Measurements from ENCODE around the gene MCRIP2. TPM values are rescaled to one million over a fixed set of nuclear protein-coding genes. Genes with fewer than 3 reads are reported as not detected.

Gene MCRIP2
- total RNA-seq, 1 donor from 2014 or later, result 20.4 TPM

DNA sequence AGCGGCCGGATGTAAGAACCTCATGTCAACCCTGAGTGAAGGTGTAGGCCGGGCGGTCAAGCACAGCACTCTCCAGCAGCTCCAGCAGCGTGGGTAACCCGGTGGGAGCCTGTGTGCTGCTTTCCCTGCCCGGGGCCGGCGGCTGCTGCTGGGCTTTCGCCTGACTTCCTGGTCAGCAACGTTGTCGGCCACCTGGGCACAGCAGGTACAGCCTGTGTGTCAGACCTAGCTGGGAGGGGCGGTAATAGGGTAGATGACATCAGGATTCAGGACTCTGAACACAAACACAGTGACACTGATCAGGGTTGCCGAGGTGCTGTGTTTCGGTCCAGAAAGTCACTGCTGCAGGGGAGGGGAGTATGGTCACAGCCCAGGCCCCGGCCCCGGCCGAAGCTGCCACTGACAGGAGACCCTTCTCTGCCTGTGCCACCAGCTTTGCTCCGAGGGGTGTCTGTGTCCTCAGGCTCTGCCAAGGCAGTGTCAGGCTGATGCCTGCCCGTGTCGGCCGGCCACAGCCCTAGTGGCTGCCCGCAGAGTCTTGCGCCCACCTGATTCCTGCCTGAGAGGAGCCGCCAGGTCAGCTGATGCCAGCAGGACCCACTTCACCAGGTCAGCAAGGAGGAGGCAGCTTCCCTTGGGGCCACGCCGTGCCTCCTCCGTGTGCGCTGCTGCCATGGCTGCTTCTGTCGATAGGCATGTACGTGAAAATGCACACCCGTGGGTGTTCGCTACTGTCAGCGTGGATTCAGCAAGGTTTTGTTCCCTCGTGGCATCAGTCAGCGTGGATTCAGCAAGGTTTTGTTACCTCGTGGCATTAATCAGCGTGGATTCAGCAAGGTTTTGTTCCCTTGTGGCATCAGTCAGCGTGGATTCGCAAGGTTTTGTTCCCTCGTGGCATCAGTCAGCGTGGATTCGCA is 42.5 kb upstream of the MCRIP2 start:
- Histone ChIP-seq H3K4me1 (ENCODE audit: control insufficient read depth in 3 of 3, insufficient read depth in 3 of 3, low read length in 3 of 3) (peaks cover 20 to 28% (median 24%) of the 10 kb centered on the region in 3 donors), H3K4me3 (ENCODE audit: low read length in 3 of 3) (no peak overlapping the region), H3K9ac (ENCODE audit: low read depth in 1 of 3, low read length in 3 of 3) (no peak overlapping the region), H3K36me3 (ENCODE audit: control insufficient read depth in 3 of 3, insufficient read depth in 3 of 3, low read length in 3 of 3) (peaks cover 6 to 17% (median 12%) of the 10 kb centered on the region in 3 donors), H3K27ac (ENCODE audit: low read depth, low read length) (no peak overlapping the region), H3K27me3 (ENCODE audit: control insufficient read depth in 3 of 3, insufficient read depth in 3 of 3, low read length in 3 of 3) (no peaks in the 10 kb centered on the region), H3K9me3 (ENCODE audit: control insufficient read depth in 3 of 3, low read length in 3 of 3) (no peaks in the 10 kb centered on the region)

DNA sequence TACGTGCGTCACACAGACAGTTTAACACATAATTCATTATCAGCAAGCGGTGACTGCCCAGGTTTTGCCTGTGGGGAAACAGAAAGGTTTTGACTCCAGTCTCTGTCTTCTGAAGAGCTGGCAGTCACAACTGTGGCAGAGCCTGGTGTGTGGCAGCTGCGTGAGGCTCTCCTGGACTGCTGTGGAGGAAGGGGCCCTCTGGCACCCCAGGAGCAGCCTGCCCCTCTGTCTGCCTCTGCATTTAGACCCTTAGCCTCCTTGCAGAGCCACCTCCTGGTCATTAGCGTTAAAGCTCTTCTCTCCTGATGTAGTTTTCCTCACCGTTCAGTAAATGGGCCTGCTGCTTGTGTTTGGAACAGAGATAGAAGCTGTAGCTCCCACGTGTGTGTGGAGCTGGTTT is 40.8 kb upstream of the MCRIP2 start:
- Histone ChIP-seq H3K4me1 (ENCODE audit: control insufficient read depth in 3 of 3, insufficient read depth in 3 of 3, low read length in 3 of 3) (peaks cover 6 to 17% (median 11%) of the 10 kb centered on the region in 3 donors), H3K27me3 (ENCODE audit: control insufficient read depth in 3 of 3, insufficient read depth in 3 of 3, low read length in 3 of 3) (no peaks in the 10 kb centered on the region), H3K36me3 (ENCODE audit: control insufficient read depth in 3 of 3, insufficient read depth in 3 of 3, low read length in 3 of 3) (peaks cover 4 to 17% (median 12%) of the 10 kb centered on the region in 3 donors), H3K9ac (ENCODE audit: low read depth in 1 of 3, low read length in 3 of 3) (no peak overlapping the region), H3K27ac (ENCODE audit: low read depth, low read length) (no peak overlapping the region), H3K4me3 (ENCODE audit: low read length in 3 of 3) (no peak overlapping the region), H3K9me3 (ENCODE audit: control insufficient read depth in 3 of 3, low read length in 3 of 3) (no peaks in the 10 kb centered on the region)

GRCh38 chr16:603933-604332 is 37.7 kb upstream of the MCRIP2 start:
- H3K27ac ChIP-seq (ENCODE audit: low read depth, low read length), result no peak overlapping the region
- no peaks in the 10 kb centered on the region for H3K27me3 ChIP-seq (ENCODE audit: control insufficient read depth in 3 of 3, insufficient read depth in 3 of 3, low read length in 3 of 3)
- no peaks in the 10 kb centered on the region for H3K9me3 ChIP-seq (ENCODE audit: control insufficient read depth in 3 of 3, low read length in 3 of 3)
- H3K36me3 ChIP-seq (ENCODE audit: control insufficient read depth in 3 of 3, insufficient read depth in 3 of 3, low read length in 3 of 3), result peaks cover 4 to 10% (median 5%) of the 10 kb centered on the region in 3 donors
- H3K9ac ChIP-seq (ENCODE audit: low read depth in 1 of 3, low read length in 3 of 3), result no peak overlapping the region
- H3K4me3 ChIP-seq (ENCODE audit: low read length in 3 of 3), result no peak overlapping the region
- peaks cover 0 to 7% (median 2%) of the 10 kb centered on the region in 3 donors for H3K4me1 ChIP-seq (ENCODE audit: control insufficient read depth in 3 of 3, insufficient read depth in 3 of 3, low read length in 3 of 3)

DNA sequence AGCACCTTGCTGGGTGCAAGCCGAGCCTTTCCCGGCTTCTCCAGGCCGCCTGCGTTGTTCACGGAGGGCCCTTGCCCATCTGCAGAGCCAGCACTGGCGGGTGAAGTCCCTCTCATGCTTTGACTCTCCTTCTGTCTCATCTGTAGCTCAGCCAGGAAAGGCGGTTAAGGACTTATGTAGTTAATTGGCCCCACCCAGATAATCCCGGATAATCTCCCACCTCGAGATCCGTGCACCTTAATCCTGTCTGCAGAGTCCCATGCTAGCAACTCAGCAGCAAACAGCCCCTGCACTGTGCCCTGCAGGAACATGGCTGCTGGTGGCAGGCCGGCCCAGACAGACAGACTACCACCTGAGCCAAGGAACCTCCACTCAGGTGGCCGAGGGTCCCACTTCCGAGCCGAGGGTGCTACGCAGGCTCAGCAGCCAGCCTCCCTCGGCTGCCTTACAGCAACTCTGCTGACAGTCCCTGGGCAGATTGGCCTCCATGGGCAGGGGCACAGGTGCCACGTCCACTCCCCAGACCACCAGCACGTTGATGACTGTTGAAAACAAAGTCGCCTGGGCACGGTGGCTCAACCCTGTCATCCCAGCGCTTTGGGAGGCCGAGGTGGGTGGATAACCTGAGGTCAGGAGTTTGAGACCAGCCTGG is 34.8 kb upstream of the MCRIP2 start:
- H3K9me3 ChIP-seq (ENCODE audit: control insufficient read depth in 3 of 3, low read length in 3 of 3), result no peaks in the 10 kb centered on the region
- H3K36me3 ChIP-seq (ENCODE audit: control insufficient read depth in 3 of 3, insufficient read depth in 3 of 3, low read length in 3 of 3), result no peaks in the 10 kb centered on the region
- H3K9ac ChIP-seq (ENCODE audit: low read depth in 1 of 3, low read length in 3 of 3), result no peak overlapping the region

GRCh38 chr16:608019-608418 is 33.6 kb upstream of the MCRIP2 start:
- Histone ChIP-seq H3K27ac (ENCODE audit: low read depth, low read length) (no peak overlapping the region), H3K36me3 (ENCODE audit: control insufficient read depth in 3 of 3, insufficient read depth in 3 of 3, low read length in 3 of 3) (no peaks in the 10 kb centered on the region), H3K4me3 (ENCODE audit: low read length in 3 of 3) (no peak overlapping the region), H3K9ac (ENCODE audit: low read depth in 1 of 3, low read length in 3 of 3) (no peak overlapping the region), H3K9me3 (ENCODE audit: control insufficient read depth in 3 of 3, low read length in 3 of 3) (no peaks in the 10 kb centered on the region), H3K4me1 (ENCODE audit: control insufficient read depth in 3 of 3, insufficient read depth in 3 of 3, low read length in 3 of 3) (peaks cover 11 to 14% (median 13%) of the 10 kb centered on the region in 3 donors), H3K27me3 (ENCODE audit: control insufficient read depth in 3 of 3, insufficient read depth in 3 of 3, low read length in 3 of 3) (no peaks in the 10 kb centered on the region)

More for the DNA sequence above, 34.8 kb upstream of the MCRIP2 start:
- Histone ChIP-seq H3K4me1 (ENCODE audit: control insufficient read depth in 3 of 3, insufficient read depth in 3 of 3, low read length in 3 of 3) (peaks cover 11 to 14% (median 13%) of the 10 kb centered on the region in 3 donors), H3K4me3 (ENCODE audit: low read length in 3 of 3) (no peak overlapping the region), H3K27ac (ENCODE audit: low read depth, low read length) (no peak overlapping the region), H3K27me3 (ENCODE audit: control insufficient read depth in 3 of 3, insufficient read depth in 3 of 3, low read length in 3 of 3) (no peaks in the 10 kb centered on the region)

DNA sequence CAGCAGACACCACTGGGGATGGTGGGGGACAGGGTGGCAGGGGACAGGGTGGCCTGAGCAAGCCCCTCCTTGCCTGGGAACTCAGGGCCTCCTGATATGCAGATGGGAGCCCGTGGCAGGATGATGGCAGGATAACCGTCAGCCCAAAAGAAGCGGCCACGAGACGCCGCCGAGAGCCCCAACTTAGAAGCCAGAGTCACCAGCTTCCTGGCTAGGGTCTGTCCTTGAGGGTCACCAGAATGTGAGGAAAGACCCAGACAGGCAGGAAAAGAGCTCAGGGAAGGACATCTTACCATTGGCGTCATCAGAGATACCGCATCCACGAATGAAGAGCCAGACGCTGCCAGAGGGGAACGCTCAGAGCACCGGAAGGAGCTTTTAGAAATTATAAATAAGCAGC is 32.3 kb upstream of the MCRIP2 start:
- H3K36me3 ChIP-seq (ENCODE audit: control insufficient read depth in 3 of 3, insufficient read depth in 3 of 3, low read length in 3 of 3), result peaks cover 3 to 5% (median 4%) of the 10 kb centered on the region in 3 donors
- H3K9me3 ChIP-seq (ENCODE audit: control insufficient read depth in 3 of 3, low read length in 3 of 3), result peaks cover 0 to 2% (median 0%) of the 10 kb centered on the region in 3 donors
- no peak overlapping the region for H3K27ac ChIP-seq (ENCODE audit: low read depth, low read length)
- no peak overlapping the region for H3K4me3 ChIP-seq (ENCODE audit: low read length in 3 of 3)
- H3K27me3 ChIP-seq (ENCODE audit: control insufficient read depth in 3 of 3, insufficient read depth in 3 of 3, low read length in 3 of 3), result no peaks in the 10 kb centered on the region
- peaks cover 11 to 14% (median 13%) of the 10 kb centered on the region in 3 donors for H3K4me1 ChIP-seq (ENCODE audit: control insufficient read depth in 3 of 3, insufficient read depth in 3 of 3, low read length in 3 of 3)
- no peak overlapping the region for H3K9ac ChIP-seq (ENCODE audit: low read depth in 1 of 3, low read length in 3 of 3)

- Histone ChIP-seq H3K9me3 (ENCODE audit: control insufficient read depth in 3 of 3, low read length in 3 of 3) (peaks cover 0 to 2% (median 0%) of the 10 kb centered on the region in 3 donors), H3K9ac (ENCODE audit: low read depth in 1 of 3, low read length in 3 of 3) (peak overlapping the region in 1 of 3 donors; percentile 45), H3K4me3 (ENCODE audit: low read length in 3 of 3) (no peak overlapping the region), H3K4me1 (ENCODE audit: control insufficient read depth in 3 of 3, insufficient read depth in 3 of 3, low read length in 3 of 3) (peaks cover 11 to 14% (median 13%) of the 10 kb centered on the region in 3 donors), H3K36me3 (ENCODE audit: control insufficient read depth in 3 of 3, insufficient read depth in 3 of 3, low read length in 3 of 3) (peaks cover 5 to 8% (median 6%) of the 10 kb centered on the region in 3 donors), H3K27me3 (ENCODE audit: control insufficient read depth in 3 of 3, insufficient read depth in 3 of 3, low read length in 3 of 3) (no peaks in the 10 kb centered on the region), H3K27ac (ENCODE audit: low read depth, low read length) (no peak overlapping the region)
Observed at GRCh38 chr16:609984-610383, 31.6 kb upstream of the MCRIP2 start.

GRCh38 chr16:610513-611381 is 30.9 kb upstream of the MCRIP2 start:
- H3K4me3 ChIP-seq (ENCODE audit: low read length in 3 of 3), result no peak overlapping the region
- H3K27me3 ChIP-seq (ENCODE audit: control insufficient read depth in 3 of 3, insufficient read depth in 3 of 3, low read length in 3 of 3), result no peaks in the 10 kb centered on the region
- H3K9ac ChIP-seq (ENCODE audit: low read depth in 1 of 3, low read length in 3 of 3), result peak overlapping the region in 1 of 3 donors; percentile 45
- H3K4me1 ChIP-seq (ENCODE audit: control insufficient read depth in 3 of 3, insufficient read depth in 3 of 3, low read length in 3 of 3), result peaks cover 8 to 13% (median 11%) of the 10 kb centered on the region in 3 donors
- peaks cover 5 to 10% (median 6%) of the 10 kb centered on the region in 3 donors for H3K36me3 ChIP-seq (ENCODE audit: control insufficient read depth in 3 of 3, insufficient read depth in 3 of 3, low read length in 3 of 3)
- no peak overlapping the region for H3K27ac ChIP-seq (ENCODE audit: low read depth, low read length)
- peaks cover 0 to 2% (median 0%) of the 10 kb centered on the region in 3 donors for H3K9me3 ChIP-seq (ENCODE audit: control insufficient read depth in 3 of 3, low read length in 3 of 3)

DNA sequence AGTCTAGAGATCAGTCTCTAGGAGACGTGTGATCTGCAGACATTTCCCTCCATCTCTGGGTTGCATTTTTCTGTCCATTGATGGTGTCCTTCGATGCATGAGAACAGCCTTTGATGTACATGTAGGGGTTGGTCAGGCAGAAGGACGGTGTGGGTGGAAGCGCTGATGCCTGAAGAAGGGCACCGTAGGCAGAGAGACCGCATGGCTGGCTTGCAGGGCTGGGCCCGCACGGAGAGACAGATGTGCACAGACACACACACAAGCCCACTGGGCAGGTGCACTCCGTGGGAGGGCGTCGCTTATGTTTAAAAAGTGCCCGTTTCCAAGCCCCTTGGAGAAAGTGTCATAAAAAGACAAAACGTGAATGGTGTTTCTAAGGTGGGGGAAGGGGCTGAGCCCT is 26.5 kb upstream of the MCRIP2 start:
- Histone ChIP-seq H3K27me3 (ENCODE audit: control insufficient read depth in 3 of 3, insufficient read depth in 3 of 3, low read length in 3 of 3) (no peaks in the 10 kb centered on the region), H3K4me1 (ENCODE audit: control insufficient read depth in 3 of 3, insufficient read depth in 3 of 3, low read length in 3 of 3) (peaks cover 6 to 10% (median 7%) of the 10 kb centered on the region in 3 donors), H3K4me3 (ENCODE audit: low read length in 3 of 3) (no peak overlapping the region), H3K9ac (ENCODE audit: low read depth in 1 of 3, low read length in 3 of 3) (no peak overlapping the region), H3K36me3 (ENCODE audit: control insufficient read depth in 3 of 3, insufficient read depth in 3 of 3, low read length in 3 of 3) (peaks cover 6 to 10% (median 8%) of the 10 kb centered on the region in 3 donors), H3K27ac (ENCODE audit: low read depth, low read length) (no peak overlapping the region), H3K9me3 (ENCODE audit: control insufficient read depth in 3 of 3, low read length in 3 of 3) (peaks cover 0 to 2% (median 0%) of the 10 kb centered on the region in 3 donors)

Measured in skeletal muscle tissue (tissue), 4 donors.